Heart right ventricle (tissue), 16 donors: ENCODE data around the gene MC1R. TPM values are rescaled to one million over a fixed set of nuclear protein-coding genes. Genes with fewer than 3 reads are reported as not detected.

Source experiments
- ATAC-seq, 8 donors: fragments of 200-7000 bp; cut with Tn5 transposase; one replicate each; pipeline ENCODE4 v1.9.1; 2020; ENCODE audit warnings: mild to moderate bottlenecking in 8 of 8, moderate library complexity in 8 of 8, moderate number of reproducible peaks in 1 of 8
- DNase-seq, 2 donors: peaks; one replicate each; pipeline ENCODE4 v3.0.0-alpha.2; 2020
- H3K27ac ChIP-seq, 10 donors: fragments of 200-600 bp; sonication (generic) in 2 of 10; one replicate each; pipeline versions ENCODE4 v1.5.0 to v1.8.0; 2020 to 2022; ENCODE audit warnings: mild to moderate bottlenecking in 3 of 10
- H3K27me3 ChIP-seq, 7 donors: fragments of 200-600 bp; one replicate each; pipeline ENCODE4 v1.8.0; 2021 to 2022; ENCODE audit warnings: mild to moderate bottlenecking in 2 of 7
- H3K36me3 ChIP-seq, 9 donors: fragments of 200-600 bp; sonication (generic) in 1 of 9; one replicate each; pipeline versions ENCODE4 v1.5.0 to v1.8.0; 2020 to 2022; ENCODE audit warnings: mild to moderate bottlenecking in 2 of 9
- H3K4me1 ChIP-seq, 9 donors: fragments of 200-600 bp; sonication (generic) in 1 of 9; one replicate each; pipeline versions ENCODE4 v1.5.0 to v1.8.0; 2020 to 2022; ENCODE audit warnings: mild to moderate bottlenecking in 4 of 9
- H3K4me3 ChIP-seq, 10 donors: fragments of 200-600 bp; sonication (generic) in 2 of 10; one replicate each; pipeline versions ENCODE4 v1.5.0 to v1.8.0; 2020 to 2022; ENCODE audit warnings: mild to moderate bottlenecking in 7 of 10, moderate library complexity in 2 of 10
- H3K9me3 ChIP-seq, 11 donors: fragments of 200-600 bp in 10 of 11; sonication (generic) in 2 of 11; one replicate each; pipeline versions ENCODE4 v1.5.0 to v1.8.0; 2013 to 2022; ENCODE audit warnings: mild to moderate bottlenecking in 2 of 11, control low read depth in 1 of 11, moderate library complexity in 1 of 11
- CTCF ChIP-seq, 9 donors: fragments of 200-600 bp; sonication (generic) in 2 of 9; IDR thresholded peaks; one replicate each; pipeline versions ENCODE4 v1.5.0 to v1.8.0; 2021 to 2022; ENCODE audit warnings: antibody characterized with exemption in 9 of 9, mild to moderate bottlenecking in 5 of 9, moderate library complexity in 1 of 9
- WGBS, 2 donors: extraction: QIAGEN DNeasy Blood & Tissue Kit; methylation state at CpG; one replicate each; pipeline ENCODE4 v1.1.7; 2013; ENCODE audit warnings: inconsistent platforms in 1 of 2; 5-methylcytosine and 5-hydroxymethylcytosine counted together
- intact Hi-C, 10 donors: fragments of 100-400 bp; cut with DNase I; formaldehyde crosslinking; loops; one replicate each; pipeline versions ENCODE4 v1.11.1 to v1.14.2; 2022
- polyA plus RNA-seq, 2 donors: library from polyadenylated mRNA; stranded (reverse); fragments of 200-250 nt; gene quantifications; one replicate each; pipeline ENCODE4 v1.2.3, GENCODE V29; 2013
- total RNA-seq, 10 donors: library from RNA; stranded (reverse); fragmentation: NEBNext Ultra II Directional in 3 of 10; extraction: Animal tissue kit (Norgen Biotek cat#: 25700) in 3 of 10; gene quantifications; one replicate each; pipeline versions ENCODE4 v1.2.1 to v1.2.4, GENCODE V29; 2021 to 2023
- donor health status: Arrhythmogenic right ventricular cardiomyopathy.
- donor health status: ischemic (EF 13 %, LVEDD 7.1; RV severe dilation, severe dysfunction).
- donor health status: healthy with polysubstance abuse.
- donor health status: DM: no; HTN: yes; CAD: no.
- donor health status: DM: no; HTN: no; CAD: no.
- donor health status: ischemic (EF 25% LVEDD 6.9; RV normal size, moderate dysfunction).
- donor health status: ischemic (EF 25% LVEDD 5.7; RV mildly dilated, moderate dysfunction).
- donor health status: healthy.
- donor health status: DM: yes; HTN: yes; CAD: no.
- donor health status: Ischemic cardiomyopathy.
- donor health status: ischemic (EF 35%, LVEDD 5.7; RV mildly dilated, moderate dysfunction).
- donor health status: nonischemic (EF 11% LVEDD 7.7; RV severe dilation, severe dysfunction).
- donor health status: DM: yes; HTN: yes; CAD: no.
- donor health status: PGD.
- donor health status: ischemic (EF 29% LVEDD 5.4; RV normal size, mild dysfunction).
- donor health status: nonischemic (EF 23%, LVEDD 6.1; RV moderate dilation, normal function).

MC1R gene
- total and polyA plus RNA-seq, 12 donors, result 0.64 to 4.5 (median 1.3) TPM

GRCh38 chr16:89904606-89905510 is 13.8 kb upstream of the MC1R start:
- no peaks in the 10 kb centered on the region for H3K27me3 ChIP-seq
- ATAC-seq, result peak in 4 of 8 donors; percentile 6 to 28 (median 14)
- no peak for TF ChIP-seq CTCF (IDR thresholded peaks at IDR 0.05)

GRCh38 chr16:89905511-89906139 is 13.0 kb upstream of the MC1R start:
- H3K27ac ChIP-seq, result no peak overlapping the region
- peaks cover 3 to 74% (median 37%) of the 10 kb centered on the region in 9 donors for H3K36me3 ChIP-seq
- H3K27me3 ChIP-seq, result no peaks in the 10 kb centered on the region
- no peak for TF ChIP-seq CTCF (IDR thresholded peaks at IDR 0.05)
- H3K4me1 ChIP-seq, result peaks cover 0 to 12% (median 9%) of the 10 kb centered on the region in 9 donors
- intact Hi-C loops, result loop anchor here in 1 of 10 donors (5.0 kb wide), 1 partner anchor 172 kb away; the partner anchor contains the start of gene PRDM7
- no peaks in the 10 kb centered on the region for H3K9me3 ChIP-seq
- WGBS, 2 donors, result 88 to 92% methylated on average over 23 of the region's 23 CpGs
- DNase-seq (no peak), ATAC-seq (peak in 1 of 8 donors; percentile 5)
- no peak overlapping the region for H3K4me3 ChIP-seq

More at GRCh38 chr16:89904606-89905510, 13.8 kb upstream of the MC1R start:
- no peak overlapping the region for H3K27ac ChIP-seq
- no peak for DNase-seq
- 88 to 89% methylated on average over 31 of the region's 31 CpGs for WGBS, 2 donors
- no peaks in the 10 kb centered on the region for H3K9me3 ChIP-seq
- H3K4me1 ChIP-seq, result peaks cover 0 to 5% (median 2%) of the 10 kb centered on the region in 9 donors
- no peak overlapping the region for H3K4me3 ChIP-seq
- H3K36me3 ChIP-seq, result peaks cover 3 to 75% (median 42%) of the 10 kb centered on the region in 9 donors
- intact Hi-C loops, result loop anchor here in 1 of 10 donors (5.0 kb wide), 1 partner anchor 172 kb away; the partner anchor contains the start of gene PRDM7

- H3K9me3 ChIP-seq, result no peaks in the 10 kb centered on the region
- H3K27ac ChIP-seq, result no peak overlapping the region
- peaks cover 0 to 14% (median 9%) of the 10 kb centered on the region in 9 donors for H3K4me1 ChIP-seq
- no peak for TF ChIP-seq CTCF (IDR thresholded peaks at IDR 0.05)
- DNase-seq, result no peak
- H3K4me3 ChIP-seq, result no peak overlapping the region
- intact Hi-C loops, result loop anchor here in 1 of 10 donors (5.0 kb wide), 1 partner anchor 171 kb away; the partner anchor contains the start of gene PRDM7
- ATAC-seq, result no peak
- WGBS, 2 donors, result 94 to 95% methylated on average over 40 of the region's 40 CpGs
- no peaks in the 10 kb centered on the region for H3K27me3 ChIP-seq
- H3K36me3 ChIP-seq, result peaks cover 0 to 75% (median 38%) of the 10 kb centered on the region in 9 donors
Observed at GRCh38 chr16:89906140-89907025, 12.3 kb upstream of the MC1R start.
